Measurements from ENCODE around the gene GZMM. TPM values are rescaled to one million over a fixed set of nuclear protein-coding genes. Genes with fewer than 3 reads are reported as not detected.

GZMM gene
- total RNA-seq, 1 experiment from 2014 or later: 0.59 TPM

- no peak overlapping the region for H3K4me2 ChIP-seq (ENCODE audit: low read length)
- H4K20me1 ChIP-seq (ENCODE audit: insufficient read depth): no peaks in the 10 kb centered on the region
- no peaks in the 10 kb centered on the region for H3K9me3 ChIP-seq (ENCODE audit: control insufficient read depth in 1 of 2, insufficient read depth in 1 of 2, low read depth in 1 of 2, low read length in 2 of 2)
- H2AFZ ChIP-seq (ENCODE audit: low read depth, low read length, poor library complexity, severe bottlenecking): no peak overlapping the region
- H3K27me3 ChIP-seq (ENCODE audit: insufficient read depth, low read length): no peaks in the 10 kb centered on the region
- ChIA-PET CTCF (no interaction called here), RAD21 (ENCODE audit: low non-redundant PET in 1 of 2, low total read pairs in 2 of 2, uncharacterized antibody in 2 of 2, unreplicated experiment in 2 of 2) (no interaction called here), POLR2A (no interaction called here)
- ATAC-seq (no peak), DNase-seq (ENCODE audit: low read depth, low spot score) (no peak)
- no peak overlapping the region for H3K4me3 ChIP-seq (replicated peaks in 1 of 2; ENCODE audit: low read depth in 1 of 2, low read length in 2 of 2)
- no peak overlapping the region for H3K27ac ChIP-seq (ENCODE audit: low read depth, low read length)
- no peaks in the 10 kb centered on the region; a peak in 1 of 4 replicates for H3K36me3 ChIP-seq (ENCODE audit: control insufficient read depth in 1 of 2, insufficient read depth in 2 of 2, low read length in 2 of 2)
- TF ChIP-seq POLR2AphosphoS5 (IDR thresholded peaks at IDR 0.05; ENCODE audit: low read depth, low read length) (no peak), TCF7L2 (IDR thresholded peaks at IDR 0.05; ENCODE audit: borderline replicate concordance, extremely low read depth, insufficient read depth, insufficient read length) (no peak), RAD21 (IDR thresholded peaks at IDR 0.05; ENCODE audit: low read depth) (no peak), EGR1 (IDR thresholded peaks at IDR 0.05; ENCODE audit: low read depth) (no peak), SP1 (IDR thresholded peaks at IDR 0.05; ENCODE audit: low read depth) (no peak), EZH2phosphoT487 (IDR thresholded peaks at IDR 0.05; ENCODE audit: borderline replicate concordance) (no peak), SRF (IDR thresholded peaks at IDR 0.05; ENCODE audit: low read depth) (no peak), ZFX (IDR thresholded peaks at IDR 0.05) (no peak), YY1 (IDR thresholded peaks at IDR 0.05; ENCODE audit: extremely low read depth, insufficient replicate concordance, low read depth, low read length) (no peak), EZH2 (IDR thresholded peaks at IDR 0.05) (no peak), POLR2A (IDR thresholded peaks at IDR 0.05; ENCODE audit: borderline replicate concordance, extremely low read depth, insufficient read depth, insufficient read length) (no peak), ATF3 (IDR thresholded peaks at IDR 0.05) (no peak)
- TF ChIP-seq, protein P1, sequence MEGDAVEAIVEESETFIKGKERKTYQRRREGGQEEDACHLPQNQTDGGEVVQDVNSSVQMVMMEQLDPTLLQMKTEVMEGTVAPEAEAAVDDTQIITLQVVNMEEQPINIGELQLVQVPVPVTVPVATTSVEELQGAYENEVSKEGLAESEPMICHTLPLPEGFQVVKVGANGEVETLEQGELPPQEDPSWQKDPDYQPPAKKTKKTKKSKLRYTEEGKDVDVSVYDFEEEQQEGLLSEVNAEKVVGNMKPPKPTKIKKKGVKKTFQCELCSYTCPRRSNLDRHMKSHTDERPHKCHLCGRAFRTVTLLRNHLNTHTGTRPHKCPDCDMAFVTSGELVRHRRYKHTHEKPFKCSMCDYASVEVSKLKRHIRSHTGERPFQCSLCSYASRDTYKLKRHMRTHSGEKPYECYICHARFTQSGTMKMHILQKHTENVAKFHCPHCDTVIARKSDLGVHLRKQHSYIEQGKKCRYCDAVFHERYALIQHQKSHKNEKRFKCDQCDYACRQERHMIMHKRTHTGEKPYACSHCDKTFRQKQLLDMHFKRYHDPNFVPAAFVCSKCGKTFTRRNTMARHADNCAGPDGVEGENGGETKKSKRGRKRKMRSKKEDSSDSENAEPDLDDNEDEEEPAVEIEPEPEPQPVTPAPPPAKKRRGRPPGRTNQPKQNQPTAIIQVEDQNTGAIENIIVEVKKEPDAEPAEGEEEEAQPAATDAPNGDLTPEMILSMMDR (IDR thresholded peaks at IDR 0.05 in 2 of 3, conservative IDR thresholded peaks at IDR 0.05 in 1 of 3; ENCODE audit: borderline replicate concordance in 1 of 3, insufficient read depth in 1 of 3, low read depth in 2 of 3, low read length in 2 of 3): no peak
- no TSS peak for BruUV-seq (replicated peaks)
- no peaks in the 10 kb centered on the region for H3K79me2 ChIP-seq (ENCODE audit: insufficient read depth, low read length)
- no peak overlapping the region for H3K9ac ChIP-seq (ENCODE audit: low read length)
- H3K4me1 ChIP-seq (ENCODE audit: control insufficient read depth in 1 of 2, insufficient read depth in 2 of 2, low read length in 2 of 2): peaks cover 17 to 18% of the 10 kb centered on the region in 2 experiments
- no peaks in the 10 kb centered on the region for H3K9me2 ChIP-seq (ENCODE audit: insufficient read depth)
- intact Hi-C loops (cut with micrococcal nuclease): no loop called here
These were observed 15.1 kb downstream of the GZMM start for GRCh38 chr19:558770-559439.

Data from HCT116 (cell line).